K562 (cell line): ENCODE measurements around the gene RANBP3. TPM values are rescaled to one million over a fixed set of nuclear protein-coding genes. Genes with fewer than 3 reads are reported as not detected.
"Not testable (repeated sequence)": the region's sequence is repeated elsewhere in the genome, so short reads cannot be mapped to it uniquely, and the experiment has no call there.

Source experiments
- ATAC-seq: fragments of 200-7000 bp; cut with Tn5 transposase; 3 replicates; pipeline ENCODE4 v1.9.1; 2020; ENCODE audit warnings: moderate library complexity
- BruUV-seq: library from RNA; stranded (reverse); fragments of 400-500 nt; replicated peaks from 2 replicates; lab custom pipeline; 2021; lab: Mats Ljungman, UMichigan
- CTCF ChIA-PET: fragments of 300-600 bp; formaldehyde crosslinking; extraction: SDS; loops from one replicate; lab custom pipeline; 2021; ENCODE audit warnings: low intra/inter-chr PET ratio; lab: Yijun Ruan, JAX
- POLR2A ChIA-PET: fragments of 300-600, 350-650 bp; sonication (Branson Sonifier 250); formaldehyde crosslinking; extraction: SDS; loops from one replicate; lab custom pipeline; 2021; ENCODE audit warnings: antibody characterized with exemption, inconsistent platforms; lab: Yijun Ruan, JAX
- DNase-seq, 4 experiments: peaks; one replicate each; pipeline versions ENCODE4 v3.0.0 to v3.0.0-alpha.2; 2011 to 2018; ENCODE audit warnings: low spot score in 3 of 4, mixed read lengths in 3 of 4; ENCODE audit errors: extremely low read depth in 1 of 4
- FAIRE-seq: peaks from 2 replicates; lab custom pipeline; 2011; peaks lifted over from hg19 to GRCh38; lab: Jason Lieb, UNC
- H2AFZ ChIP-seq: 2 replicates; pipeline ENCODE4 v1.6.0; 2011; ENCODE audit warnings: low read depth, low read length, control low read depth, inconsistent platforms
- H3K27ac ChIP-seq: fragments of 200-600 bp; 3 replicates; pipeline ENCODE4 v1.8.0; 2011; ENCODE audit warnings: low read depth, mild to moderate bottlenecking, control low read depth, inconsistent platforms, low read length, moderate library complexity, mixed read lengths; ENCODE audit errors: extremely low read depth
- H3K27me3 ChIP-seq, 2 experiments: fragments of 300-600 bp in 1 of 2; 2 replicates in 1 of 2; 3 replicates in 1 of 2; pipeline versions ENCODE4 v1.6.0 to v1.8.0; 2011; ENCODE audit warnings: inconsistent platforms in 2 of 2, low read length in 2 of 2, mild to moderate bottlenecking in 1 of 2, mixed read lengths in 1 of 2, moderate library complexity in 1 of 2; ENCODE audit not compliant: control insufficient read depth in 2 of 2, insufficient read depth in 2 of 2
- H3K36me3 ChIP-seq: fragments of 300-600 bp; 3 replicates; pipeline ENCODE4 v1.8.0; 2011; ENCODE audit warnings: mild to moderate bottlenecking, low read length, inconsistent platforms; ENCODE audit not compliant: control insufficient read depth, insufficient read depth
- H3K4me1 ChIP-seq, 2 experiments: fragments of 200-600 bp in 1 of 2; replicated peaks in 1 of 2; 2 replicates in 1 of 2; 3 replicates in 1 of 2; pipeline versions ENCODE4 v1.5.1 to v1.8.0; 2011; ENCODE audit warnings: inconsistent platforms in 2 of 2, low read length in 2 of 2, mild to moderate bottlenecking in 1 of 2, mixed read lengths in 1 of 2, moderate library complexity in 1 of 2; ENCODE audit not compliant: control insufficient read depth in 2 of 2, insufficient read depth in 2 of 2
- H3K4me2 ChIP-seq: 2 replicates; pipeline ENCODE4 v1.6.1; 2011; ENCODE audit warnings: low read length, control low read depth, inconsistent platforms, mixed read lengths; ENCODE audit not compliant: insufficient read depth
- H3K4me3 ChIP-seq: fragments of 200-600 bp; sonication (generic), shearing (Covaris generic); 2 replicates; pipeline ENCODE4 v1.5.1; 2016; ENCODE audit warnings: control low read depth, inconsistent platforms
- H3K79me2 ChIP-seq: fragments of 200-600 bp; 3 replicates; pipeline ENCODE4 v1.8.0; 2011; ENCODE audit warnings: low read length, inconsistent platforms; ENCODE audit not compliant: control insufficient read depth, insufficient read depth
- H3K9ac ChIP-seq, 2 experiments: 2 replicates each; pipeline versions ENCODE4 v1.6.0 to v1.6.1; 2011; ENCODE audit warnings: low read depth in 2 of 2, low read length in 2 of 2, control low read depth in 1 of 2, inconsistent platforms in 1 of 2, mild to moderate bottlenecking in 1 of 2, mixed read lengths in 1 of 2; ENCODE audit not compliant: insufficient read depth in 1 of 2
- H3K9me1 ChIP-seq: one replicate; pipeline ENCODE4 v1.6.0; 2011; ENCODE audit warnings: inconsistent platforms, mild to moderate bottlenecking, low read length, moderate library complexity; ENCODE audit not compliant: control insufficient read depth, insufficient read depth
- H3K9me3 ChIP-seq: replicated peaks from 2 replicates; pipeline ENCODE4 v1.5.1; 2011; ENCODE audit warnings: low read depth, low read length, inconsistent platforms; ENCODE audit not compliant: control insufficient read depth, insufficient read depth
- H4K20me1 ChIP-seq: replicated peaks from 2 replicates; pipeline ENCODE4 v1.6.1; 2011; ENCODE audit warnings: low read length, inconsistent platforms, mixed read lengths; ENCODE audit not compliant: control insufficient read depth, insufficient read depth
- NR4A1 ChIP-seq, 2 experiments: fragments of 250-450 bp in 1 of 2; fragments of 450-650 bp in 1 of 2; sonication (Bioruptor Pico) in 1 of 2; IDR thresholded peaks; 2 replicates each; pipeline versions ENCODE4 v1.4.0 to v1.6.1; 2016 to 2020; ENCODE audit warnings: mild to moderate bottlenecking in 2 of 2, missing compliant biosample characterization in 1 of 2, missing genetic modification characterization in 1 of 2, moderate library complexity in 1 of 2
- PRDM10 ChIP-seq: fragments of 450-650 bp; IDR thresholded peaks from 2 replicates; pipeline ENCODE4 v1.6.1; 2018; ENCODE audit not compliant: partially characterized antibody
- TEAD1 ChIP-seq, 2 experiments: fragments of 450-650 bp in 1 of 2; sonication (generic) in 1 of 2; formaldehyde crosslinking; IDR thresholded peaks; 2 replicates each; pipeline versions ENCODE4 v1.4.0 to v1.8.0; 2020 to 2022; ENCODE audit warnings: mild to moderate bottlenecking in 2 of 2, missing genetic modification reagents in 1 of 2
- USF1 ChIP-seq: sonication (generic); formaldehyde crosslinking; IDR thresholded peaks from 2 replicates; pipeline ENCODE4 v1.9.0; 2022; ENCODE audit warnings: mild to moderate bottlenecking, missing genetic modification reagents
- ZBTB2 ChIP-seq: fragments of 450-650 bp; IDR thresholded peaks from 2 replicates; pipeline ENCODE4 v1.6.1; 2016; ENCODE audit warnings: antibody characterized with exemption
- ZNF395 ChIP-seq: fragments of 200-800 bp; sonication (Bioruptor generic); IDR thresholded peaks from 2 replicates; pipeline ENCODE4 v1.6.1; 2017; ENCODE audit warnings: missing genetic modification characterization, missing compliant biosample characterization
- ZNF639 ChIP-seq, 2 experiments: fragments of 200-800 bp in 1 of 2; sonication (Bioruptor generic) in 1 of 2; sonication (generic) in 1 of 2; formaldehyde crosslinking in 1 of 2; IDR thresholded peaks in 1 of 2; conservative IDR thresholded peaks in 1 of 2; 2 replicates each; pipeline versions ENCODE4 v1.5.0 to v1.6.1; 2016 to 2020; ENCODE audit warnings: missing compliant biosample characterization in 1 of 2, missing genetic modification characterization in 1 of 2, missing genetic modification reagents in 1 of 2
- ZNF644 ChIP-seq: fragments of 200-800 bp; sonication (Bioruptor generic); IDR thresholded peaks from 2 replicates; pipeline ENCODE4 v1.6.1; 2016; ENCODE audit warnings: low read depth, missing genetic modification characterization, missing compliant biosample characterization
- WGBS: fragments of 100-300 bp; shearing (Covaris generic); methylation state at CpG from one replicate; pipeline ENCODE4 v1.1.6; 2016; ENCODE audit warnings: low coverage, mixed read lengths; ENCODE audit not compliant: insufficient coverage; ENCODE audit errors: missing lambda C conversion rate; 5-methylcytosine and 5-hydroxymethylcytosine counted together
- in situ Hi-C: fragments of 300-500 bp; cut with MboI; formaldehyde crosslinking; loops from 4 replicates; pipeline ENCODE4 v1.15.0; 2018; ENCODE audit warnings: inconsistent platforms, mixed read lengths
- intact Hi-C: fragments of 100-400 bp; cut with micrococcal nuclease; formaldehyde crosslinking; loops from 2 replicates; pipeline ENCODE4 v1.14.2; 2022
- polyA plus RNA-seq, 8 experiments: library from polyadenylated mRNA; depleted of rRNA in 4 of 8; stranded (reverse) in 5 of 8; unstranded in 3 of 8; fragments of >200 nt; fragmentation: Nextera tagmentation in 2 of 8; fragmentation: Illumina TruSeq in 1 of 8; extraction: Ambion mirVana in 2 of 8; extraction: Trizol in 1 of 8; gene quantifications; 2 replicates each; pipeline versions ENCODE4 v1.2.1 to v1.2.3, GENCODE V29; 2011 to 2014; ENCODE audit warnings: inconsistent platforms in 1 of 8, missing spikeins in 1 of 8
- total RNA-seq, 7 experiments: library from RNA; depleted of rRNA in 6 of 7; stranded (reverse); fragments of >200 nt in 6 of 7; fragmentation: Illumina TruSeq in 2 of 7; extraction: Trizol in 2 of 7; gene quantifications; 2 replicates each; pipeline versions ENCODE4 v1.2.1 to v1.2.3, GENCODE V29; 2011 to 2021; ENCODE audit warnings: low replicate concordance in 1 of 7

Gene RANBP3
- total and polyA plus RNA-seq, 9 of the 15 experiments (the other 6 are each of a cell fraction or from before 2014, with no cell fraction given), result 0.90 to 95.1 (median 63.2) TPM

GRCh38 chr19:5985837-5986236 lies 7.9 kb upstream of the RANBP3 start:
- in situ Hi-C loops; H4K20me1 ChIP-seq; ATAC-seq; H3K4me3 ChIP-seq; BruUV-seq; H3K9me3 ChIP-seq; CTCF ChIA-PET; H3K36me3 ChIP-seq; FAIRE-seq; H3K9me1 ChIP-seq; H3K79me2 ChIP-seq; H3K27me3 ChIP-seq; TF ChIP-seq NR4A1 (CRISPR knock-in tag; IDR thresholded peaks at IDR 0.05): not testable (repeated sequence)
- Histone ChIP-seq H3K27ac (peak overlapping the region; percentile 87), H3K9ac (peak overlapping the region; percentile 2 to 52; a peak in 3 of 4 replicates), H3K4me2 (peak overlapping the region; percentile 69), H2AFZ (peak overlapping the region; percentile 89), H3K4me1 (peaks cover 44% of the 10 kb centered on the region in 2 experiments)
- peak in 1 of 4 experiments; percentile 23 for DNase-seq
- TF ChIP-seq ZNF644 (tag), result 0 out of 2 replicates have a peak, but pooled peaks have one; percentile 6
- TF ChIP-seq ZBTB2, result 0 out of 2 replicates have a peak, but pooled peaks have one; percentile 1
- TF ChIP-seq NR4A1 (tag; IDR thresholded peaks at IDR 0.05), result 0 out of 2 replicates have a peak, but pooled peaks have one; percentile 13
- 0 out of 2 replicates have a peak, but pooled peaks have one; percentile 5 for TF ChIP-seq ZNF395
- TF ChIP-seq TEAD1 (CRISPR knock-in tag; IDR thresholded peaks at IDR 0.05), result peak in 1 of 2 experiments; percentile 11; a peak in 1 of 4 replicates
- TF ChIP-seq PRDM10, result peak; percentile 41
- 0 out of 2 replicates have a peak, but pooled peaks have one; percentile 25 for TF ChIP-seq USF1
- peak in 1 of 2 experiments; percentile 15; a peak in 1 of 4 replicates for TF ChIP-seq ZNF639 (CRISPR knock-in tag; conservative IDR thresholded peaks at IDR 0.05 in 1 of 2, IDR thresholded peaks at IDR 0.05 in 1 of 2)
- 19% methylated on average over 5 of the region's 5 CpGs for WGBS
- intact Hi-C loops, result loop anchor here (2.0 to 10.0 kb wide), 2 partner anchors 139 to 181 kb away; partner anchors contain the start of gene NRTN
- POLR2A ChIA-PET, result interaction anchor here (0.6 to 0.9 kb wide), 2 partner anchors 37 to 107 kb away, joined by 3 read pairs; no protein-coding TSS in a partner anchor
